Kidney glomerular epithelial cell (primary cell): Measurements from ENCODE around the gene DNAH8.
A peak's percentile ranks its signal among the peaks of the same experiment; 100 is the strongest.

Experiments used
- DNase-seq: peaks from one replicate; lab custom pipeline; 2025; lab: John Stamatoyannopoulos, UW

Gene DNAH8

GRCh38 chr6:38796850-38797249 is 81.7 kb downstream of the DNAH8 start:
- DNase-seq: no peak

DNA sequence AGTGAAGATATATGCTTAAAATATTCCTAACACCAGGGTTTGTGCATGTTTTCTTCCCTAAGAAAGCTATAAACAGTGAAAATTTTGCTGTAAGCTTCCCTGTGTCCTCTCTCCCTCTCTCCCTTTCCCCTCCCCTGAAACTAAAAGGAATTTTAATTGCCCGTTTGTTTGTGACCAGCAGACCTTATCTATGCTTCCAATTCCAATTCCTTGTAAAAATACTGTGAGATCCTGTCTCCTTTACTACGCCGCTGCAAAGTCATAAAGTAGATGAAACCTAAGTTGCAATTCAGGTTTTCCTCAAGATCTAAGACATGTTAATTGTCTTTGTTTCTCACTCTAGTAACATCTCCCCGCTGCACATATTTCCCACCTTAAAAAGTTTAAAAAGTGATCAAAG is 82.3 kb downstream of the DNAH8 start:
- peak; percentile 47 for DNase-seq

GRCh38 chr6:38799529-38800184 is 84.5 kb downstream of the DNAH8 start:
- no peak for DNase-seq

DNA sequence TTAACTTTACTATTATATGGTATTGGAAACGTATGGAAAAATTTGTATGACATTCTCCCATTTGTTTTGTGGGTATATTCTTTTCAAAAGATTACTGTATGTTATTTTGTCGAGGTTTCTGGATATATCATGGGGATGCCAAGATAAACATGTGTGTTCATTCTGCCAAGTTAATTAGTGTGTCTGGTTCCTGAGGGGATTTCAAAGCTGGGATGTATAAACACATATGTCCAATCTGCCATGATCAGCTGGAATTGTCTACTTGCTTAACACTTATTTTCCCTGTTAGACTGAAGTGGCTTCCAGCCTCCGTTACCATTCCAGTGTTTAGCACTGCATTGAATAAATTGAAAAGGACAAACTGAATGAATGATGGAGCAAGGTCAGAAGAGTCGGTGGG is 86.2 kb downstream of the DNAH8 start:
- no peak for DNase-seq

GRCh38 chr6:38802497-38802896 is 87.4 kb downstream of the DNAH8 start:
- no peak for DNase-seq

- no peak for DNase-seq
Measured at GRCh38 chr6:38803129-38803528, 88.0 kb downstream of the DNAH8 start.

DNA sequence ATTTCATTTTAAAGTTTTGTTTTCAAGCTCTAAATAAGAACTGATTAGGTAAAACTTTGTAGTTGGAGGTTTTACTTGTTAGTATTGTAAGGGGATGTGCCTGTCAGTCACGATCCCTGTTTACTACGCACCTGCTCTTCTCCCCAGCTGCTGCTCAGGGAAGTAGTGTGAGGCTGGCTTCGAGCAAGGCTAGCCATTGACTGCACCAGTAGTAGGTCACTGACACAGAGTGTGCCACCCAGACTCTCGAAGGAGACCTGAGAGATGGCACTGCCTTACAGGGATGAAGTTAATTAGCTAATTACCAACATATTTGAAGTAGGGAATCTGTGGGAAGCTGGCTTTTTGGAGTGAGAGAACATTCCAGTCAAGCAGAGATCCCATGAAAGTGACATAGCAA is 89.2 kb downstream of the DNAH8 start:
- DNase-seq: no peak

DNA sequence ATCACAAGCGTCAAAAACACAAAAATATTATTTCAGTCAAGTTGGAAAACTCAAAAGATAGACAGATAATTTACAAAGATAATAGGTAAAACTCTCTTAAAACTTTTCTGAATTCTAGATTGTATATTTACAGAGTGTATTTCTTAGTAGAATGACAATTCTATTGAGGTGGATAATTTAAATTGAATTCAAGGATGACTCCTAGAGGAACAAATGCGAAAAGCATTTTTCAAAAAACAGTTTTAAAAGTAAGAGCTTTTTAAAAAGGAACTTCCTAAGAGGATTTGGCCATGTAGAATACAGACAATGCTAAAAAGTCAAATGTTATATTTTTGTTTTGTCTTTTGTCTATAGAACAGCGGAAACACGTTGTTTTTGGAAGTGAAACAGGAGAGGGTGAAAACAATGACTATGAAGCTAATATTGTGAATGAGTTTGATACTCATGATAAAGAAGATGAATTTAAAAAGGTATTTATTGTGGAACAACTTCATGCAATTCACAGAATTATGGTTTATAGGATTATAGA is 90.1 kb downstream of the DNAH8 start:
- no peak for DNase-seq

- no peak for DNase-seq
Measured at GRCh38 chr6:38805692-38806091, 90.6 kb downstream of the DNAH8 start.

GRCh38 chr6:38806271-38806670 is 91.2 kb downstream of the DNAH8 start:
- no peak for DNase-seq

DNA sequence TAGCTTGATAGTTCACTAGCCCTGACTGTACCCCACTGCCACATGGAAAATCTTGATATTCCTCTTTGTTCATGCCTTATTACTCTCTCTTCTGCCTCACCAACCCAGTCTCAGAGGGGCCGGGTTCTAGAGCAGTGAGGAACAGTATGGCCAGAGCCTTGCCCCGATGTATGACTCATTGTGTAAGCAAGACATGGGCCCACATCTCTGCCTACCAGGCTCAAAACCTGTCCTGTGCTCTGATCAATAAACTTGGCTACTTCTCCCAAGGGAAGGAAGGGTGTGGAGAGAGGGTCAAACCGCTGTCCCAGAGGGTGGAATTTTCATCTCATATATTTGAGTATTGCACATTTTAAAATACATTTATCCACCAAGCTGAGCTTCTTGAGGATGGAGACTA is 91.7 kb downstream of the DNAH8 start:
- no peak for DNase-seq

DNA sequence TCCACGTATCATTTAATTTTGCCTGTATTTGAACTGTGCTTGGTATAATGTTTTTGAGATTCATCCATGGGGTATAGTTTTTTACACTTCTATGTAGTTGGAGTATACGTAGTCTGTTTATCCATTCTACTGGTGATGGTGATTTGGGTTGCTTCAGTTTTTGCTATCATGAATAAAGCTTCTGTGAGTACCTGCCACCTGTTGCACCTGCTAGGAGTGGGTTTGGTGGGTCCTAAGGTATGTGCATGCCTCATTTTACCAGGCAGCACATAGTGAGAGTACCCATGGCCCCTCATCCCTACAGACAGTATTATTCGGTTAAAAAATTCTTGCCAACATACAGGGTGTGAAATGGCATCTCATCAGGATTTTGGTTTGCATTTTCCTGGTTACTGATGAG is 92.9 kb downstream of the DNAH8 start:
- DNase-seq: no peak

DNA sequence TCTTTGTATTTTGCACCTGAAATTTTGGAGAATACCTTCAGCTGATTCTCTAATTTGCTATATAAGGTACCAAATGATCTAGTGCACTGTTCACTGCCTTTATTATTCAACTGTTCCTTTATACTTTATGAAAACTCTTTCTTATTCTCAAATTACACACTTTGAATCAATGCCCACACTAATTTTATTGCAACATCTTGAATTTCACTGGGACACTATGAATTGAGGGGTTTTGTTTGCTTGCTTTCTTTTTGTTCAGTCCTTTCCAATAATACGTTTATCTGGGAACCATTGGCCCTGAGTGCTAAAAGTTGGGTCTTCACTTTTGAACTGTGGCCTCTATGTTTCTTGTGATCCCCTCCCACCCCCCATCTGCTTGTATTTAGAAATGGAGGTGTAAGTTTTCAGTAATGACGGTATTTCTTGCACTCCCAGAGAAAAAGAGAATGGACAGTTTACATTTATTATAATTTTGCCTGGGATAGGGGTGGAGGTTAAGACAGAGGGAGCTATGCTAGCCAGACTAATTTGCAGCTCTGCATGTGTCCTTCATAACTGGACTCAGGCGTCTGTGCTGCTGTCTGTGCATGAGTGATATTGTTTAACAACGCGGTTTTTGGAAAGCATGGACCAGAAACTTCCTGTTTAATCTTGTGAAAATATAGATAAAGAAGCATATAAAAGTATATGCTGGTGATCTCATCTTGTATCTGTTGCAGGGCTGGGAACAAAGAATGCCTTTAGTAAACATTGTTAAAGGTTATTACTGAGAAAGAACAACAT is 98.1 kb downstream of the DNAH8 start:
- no peak for DNase-seq

DNA sequence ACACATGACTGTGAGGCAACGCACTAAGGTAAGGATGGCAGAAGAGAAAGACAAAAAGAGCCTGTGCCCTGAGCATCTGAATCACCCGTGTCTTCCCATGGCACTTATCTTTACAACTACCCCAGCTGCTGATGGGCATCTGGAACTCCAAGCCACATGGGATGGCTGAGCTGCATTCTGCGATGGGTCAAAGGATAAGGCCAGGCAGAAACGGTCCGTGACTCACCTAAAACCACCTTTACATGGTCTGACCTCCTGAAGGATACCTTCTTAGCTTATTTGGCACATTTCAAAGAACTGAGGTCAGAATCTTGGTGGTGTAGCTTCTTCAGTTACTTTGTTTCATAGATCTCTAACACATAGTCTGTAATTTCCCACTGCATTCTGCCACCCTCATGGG is 99.7 kb downstream of the DNAH8 start:
- DNase-seq: no peak

- no peak for DNase-seq
Measured at GRCh38 chr6:38815250-38815649, 100.1 kb downstream of the DNAH8 start.

- peak; percentile 34 for DNase-seq
Measured at GRCh38 chr6:38818691-38819090, 103.6 kb downstream of the DNAH8 start.

DNA sequence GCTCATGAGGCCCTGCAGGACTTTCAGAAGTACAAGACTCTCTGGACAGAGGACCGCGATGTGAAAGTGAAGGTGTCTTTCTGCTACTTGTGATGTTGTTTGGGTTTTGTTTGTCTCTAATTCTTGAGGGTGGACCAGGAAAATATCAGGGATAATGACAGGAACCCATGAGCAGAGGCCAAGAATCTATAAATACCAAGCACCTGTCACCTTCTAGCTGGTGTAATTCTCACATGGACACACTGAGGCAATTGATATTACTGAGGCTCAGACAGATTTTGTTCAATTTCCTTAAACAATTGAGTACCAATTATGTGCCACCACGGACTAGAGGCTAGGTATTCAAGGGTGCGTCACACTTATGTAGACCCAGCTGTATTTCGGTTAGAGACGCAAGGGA is 107.9 kb downstream of the DNAH8 start:
- DNase-seq: no peak

GRCh38 chr6:38824243-38824894 is 109.3 kb downstream of the DNAH8 start:
- DNase-seq: no peak

DNA sequence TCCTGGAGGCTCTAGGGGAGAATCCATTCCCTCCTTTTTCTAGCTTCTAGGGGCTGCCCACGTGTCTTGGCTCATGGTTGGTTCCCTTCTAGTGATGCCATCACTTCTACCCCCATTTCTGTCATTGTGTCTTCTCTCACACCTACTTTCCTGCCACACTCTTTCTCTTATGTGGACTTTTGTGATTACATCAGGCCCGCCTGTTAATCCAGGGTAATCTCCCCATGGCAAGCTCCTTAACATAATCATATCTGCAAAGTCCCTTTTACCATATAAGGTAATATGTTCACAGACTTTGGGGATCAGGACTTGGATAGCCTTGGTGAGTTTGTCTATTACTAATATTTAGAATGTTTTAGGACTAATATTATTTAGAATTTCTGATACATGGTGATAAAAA is 111.9 kb downstream of the DNAH8 start:
- DNase-seq: no peak

GRCh38 chr6:38831865-38832264 is 116.8 kb downstream of the DNAH8 start:
- no peak for DNase-seq

DNA sequence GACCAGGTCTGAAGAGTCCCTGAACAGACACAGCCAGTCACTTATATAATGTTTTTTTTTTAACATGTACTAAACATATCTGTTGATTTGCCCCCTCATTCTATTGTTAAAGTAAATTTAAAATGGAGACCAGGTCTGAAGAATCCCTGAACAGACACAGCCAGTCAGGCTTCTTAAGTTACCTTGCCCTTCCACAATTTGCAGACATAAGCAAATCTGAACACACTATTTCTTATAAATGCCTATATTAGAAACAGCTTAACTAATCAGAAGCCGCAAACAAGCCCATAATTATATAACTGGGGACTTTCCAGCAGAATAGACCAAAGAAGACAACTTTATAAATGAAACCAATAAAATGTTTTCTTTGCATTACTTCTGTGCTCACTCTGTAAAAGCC is 118.2 kb downstream of the DNAH8 start:
- DNase-seq: no peak

- no peak for DNase-seq
Measured at GRCh38 chr6:38836585-38836984, 121.5 kb downstream of the DNAH8 start.

DNA sequence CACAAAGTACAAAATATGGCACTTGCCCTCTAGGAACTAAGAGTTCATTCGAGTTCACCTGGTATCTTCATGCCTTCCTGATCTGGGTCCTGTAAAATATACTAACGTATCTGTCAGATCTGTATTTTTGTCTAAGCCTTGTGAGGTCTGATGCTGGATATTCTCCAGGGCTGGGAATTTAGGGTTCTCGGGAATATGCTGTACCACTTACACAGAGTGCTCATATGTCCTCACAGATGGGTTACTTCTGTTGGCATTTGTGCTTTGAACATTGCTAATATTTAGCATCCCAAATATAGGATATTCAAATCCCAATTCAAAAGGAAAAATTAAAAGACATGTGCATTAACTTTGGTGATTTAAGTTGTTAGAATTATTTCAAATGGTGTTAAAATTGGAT is 122.0 kb downstream of the DNAH8 start:
- no peak for DNase-seq
